Erythroblast (primary cell): Measurements from ENCODE around the gene ARHGAP8.

ENCODE experiments used
- DNase-seq, 2 experiments: peaks; one replicate each; lab custom pipeline; 2025; lab: John Stamatoyannopoulos, UW
- GATA1 ChIP-seq: IDR thresholded peaks from 2 replicates; pipeline ENCODE4 v1.6.1; 2011; ENCODE audit warnings: low read depth, mild to moderate bottlenecking, control low read depth, low read length, moderate library complexity
- POLR2A ChIP-seq: IDR thresholded peaks from 2 replicates; pipeline ENCODE4 v1.6.1; 2011; ENCODE audit warnings: mild to moderate bottlenecking, low read length

ARHGAP8 gene

DNA sequence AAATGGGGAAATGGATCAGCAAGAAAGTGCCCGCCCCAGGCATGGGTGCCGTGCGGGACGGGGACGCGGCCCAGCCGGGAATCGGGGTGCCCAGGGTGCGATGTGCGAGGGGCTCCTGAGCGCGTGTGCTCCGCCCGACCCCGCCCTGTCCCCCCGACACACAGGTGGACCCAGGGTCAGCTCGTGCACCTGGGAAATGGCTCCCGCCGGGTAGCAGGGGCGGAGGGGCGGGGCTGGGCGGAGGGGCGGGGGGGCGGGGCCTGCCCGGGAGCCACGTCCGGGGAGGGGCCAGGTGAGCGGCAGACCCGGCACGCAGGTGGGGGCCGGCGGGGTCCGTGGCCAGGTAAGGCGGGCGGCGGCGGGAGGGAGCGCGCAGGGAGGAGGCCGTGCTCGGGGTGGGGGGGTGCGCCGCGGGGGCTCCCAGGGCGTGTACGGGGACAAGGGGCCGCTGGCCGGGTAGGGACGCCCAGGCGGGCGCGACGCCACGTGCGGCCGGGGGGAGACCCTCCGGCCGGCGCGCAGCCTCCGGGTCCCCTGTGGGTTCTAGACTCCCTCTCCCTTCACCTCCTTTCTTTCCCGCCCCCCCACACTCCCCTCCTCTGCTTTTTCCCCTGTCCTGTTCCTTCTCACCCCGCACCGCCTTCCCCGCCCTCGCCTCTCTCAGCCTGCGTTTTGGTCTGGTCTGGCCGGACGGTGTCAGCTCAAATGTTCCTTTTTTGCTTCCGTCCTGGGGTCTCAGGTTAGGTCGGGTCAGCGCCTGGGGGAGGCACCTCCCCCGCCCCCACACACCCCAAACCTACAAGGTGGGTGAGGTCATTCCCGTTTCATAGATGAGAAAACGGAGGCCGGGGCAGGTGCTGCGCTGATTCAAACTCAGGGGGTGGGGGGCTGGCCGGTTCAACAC is at the start of gene ARHGAP8:
ARHGAP8 (plus strand) TSS at position 291 of the 904 bp plus-strand sequence. CDS start 33,953 bp downstream, outside the sequence.
- DNase-seq = no peak
- TF ChIP-seq POLR2A (no peak), GATA1 (no peak)

GRCh38 chr22:44703255-44703870 is 49.0 kb upstream of the ARHGAP8 start:
- no peak for DNase-seq
- TF ChIP-seq POLR2A (no peak), GATA1 (no peak)

GRCh38 chr22:44704159-44705021 is 48.0 kb upstream of the ARHGAP8 start:
- TF ChIP-seq POLR2A (no peak), GATA1 (no peak)
- no peak for DNase-seq

DNA sequence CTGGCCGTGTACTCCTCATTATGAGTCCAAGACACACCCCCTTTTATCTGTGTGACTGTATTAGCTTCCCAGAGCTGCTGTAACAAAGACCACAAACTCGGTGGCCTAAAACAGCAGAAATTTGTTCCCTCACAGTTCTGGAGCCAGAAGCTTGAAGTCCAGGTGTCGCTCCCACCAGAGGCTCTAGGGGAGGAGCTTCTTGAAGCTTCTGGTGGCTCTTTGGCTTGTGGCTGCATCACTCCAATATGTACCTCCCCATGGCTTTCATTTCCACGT is 47.4 kb upstream of the ARHGAP8 start:
- TF ChIP-seq GATA1 (no peak), POLR2A (no peak)
- no peak for DNase-seq

DNA sequence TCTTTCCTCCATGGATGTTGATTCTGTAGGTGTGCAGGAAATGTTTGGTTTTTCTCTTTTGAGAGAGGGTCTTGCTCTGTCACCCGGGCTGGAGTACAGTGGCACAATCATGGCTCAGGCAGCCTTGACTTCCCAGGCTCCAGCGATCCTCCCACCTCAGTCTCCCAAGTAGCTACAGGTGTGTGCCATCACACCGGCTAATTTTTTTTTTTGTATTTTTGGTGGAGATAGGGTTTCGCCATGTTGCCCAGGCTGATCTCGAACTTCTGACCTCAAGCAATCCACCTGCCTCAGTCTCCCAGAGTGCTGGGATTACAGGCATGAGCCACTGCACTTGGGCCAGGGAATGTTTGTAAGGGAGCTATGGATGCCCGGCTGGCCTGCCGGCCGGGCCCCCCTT is 45.9 kb upstream of the ARHGAP8 start:
- no peak for DNase-seq
- TF ChIP-seq POLR2A (no peak), GATA1 (no peak)

DNA sequence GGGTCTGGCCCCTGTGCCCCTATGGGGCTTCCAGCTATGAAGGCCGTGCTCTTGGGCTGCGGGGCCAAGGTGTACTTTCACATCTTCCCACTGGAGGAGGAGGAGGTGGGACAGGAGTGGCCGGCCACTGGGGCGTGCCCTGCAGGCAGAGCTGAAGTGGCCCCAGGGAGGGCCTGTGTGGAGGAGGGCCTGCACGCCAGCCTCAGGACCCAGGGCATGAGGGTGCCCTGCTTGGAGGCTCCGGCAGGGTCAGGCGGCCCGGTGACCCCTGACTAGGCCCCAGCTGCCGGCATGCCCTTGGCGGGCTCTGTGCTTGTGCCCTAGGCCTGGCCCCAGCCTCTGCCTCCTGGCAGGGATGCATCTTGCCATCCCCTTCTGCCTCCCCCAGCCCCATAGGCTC is 45.2 kb upstream of the ARHGAP8 start:
- DNase-seq = no peak
- TF ChIP-seq POLR2A (no peak), GATA1 (no peak)

GRCh38 chr22:44707752-44708151 is 44.6 kb upstream of the ARHGAP8 start:
- no peak for DNase-seq
- no peak for TF ChIP-seq POLR2A
- no peak for TF ChIP-seq GATA1

DNA sequence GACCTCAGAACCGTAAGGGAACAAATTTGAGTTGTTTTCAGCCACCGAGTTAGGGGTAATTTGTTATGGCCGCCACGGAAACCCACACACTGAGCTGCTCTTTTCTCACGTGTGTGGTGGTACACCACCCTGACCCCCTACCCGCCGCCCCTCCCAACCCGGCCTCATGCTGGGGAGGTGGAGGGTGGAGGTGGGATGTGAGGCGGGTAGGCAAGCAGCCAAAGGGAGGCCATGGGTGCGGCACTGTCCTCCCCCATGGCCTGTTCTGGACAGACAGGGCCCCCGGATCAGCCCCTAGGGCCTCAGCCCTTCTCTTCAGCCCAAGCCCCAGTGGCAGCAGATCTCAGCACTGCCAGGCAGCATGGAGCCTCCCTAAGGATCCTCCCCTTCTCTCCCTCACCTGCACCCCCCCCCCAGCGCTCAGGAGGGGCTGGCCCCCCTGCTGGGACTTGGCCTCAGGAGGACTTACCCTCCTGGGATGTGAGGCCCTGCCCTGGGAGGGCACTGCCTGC is 42.4 kb upstream of the ARHGAP8 start:
- DNase-seq = no peak
- TF ChIP-seq POLR2A (no peak), GATA1 (no peak)

DNA sequence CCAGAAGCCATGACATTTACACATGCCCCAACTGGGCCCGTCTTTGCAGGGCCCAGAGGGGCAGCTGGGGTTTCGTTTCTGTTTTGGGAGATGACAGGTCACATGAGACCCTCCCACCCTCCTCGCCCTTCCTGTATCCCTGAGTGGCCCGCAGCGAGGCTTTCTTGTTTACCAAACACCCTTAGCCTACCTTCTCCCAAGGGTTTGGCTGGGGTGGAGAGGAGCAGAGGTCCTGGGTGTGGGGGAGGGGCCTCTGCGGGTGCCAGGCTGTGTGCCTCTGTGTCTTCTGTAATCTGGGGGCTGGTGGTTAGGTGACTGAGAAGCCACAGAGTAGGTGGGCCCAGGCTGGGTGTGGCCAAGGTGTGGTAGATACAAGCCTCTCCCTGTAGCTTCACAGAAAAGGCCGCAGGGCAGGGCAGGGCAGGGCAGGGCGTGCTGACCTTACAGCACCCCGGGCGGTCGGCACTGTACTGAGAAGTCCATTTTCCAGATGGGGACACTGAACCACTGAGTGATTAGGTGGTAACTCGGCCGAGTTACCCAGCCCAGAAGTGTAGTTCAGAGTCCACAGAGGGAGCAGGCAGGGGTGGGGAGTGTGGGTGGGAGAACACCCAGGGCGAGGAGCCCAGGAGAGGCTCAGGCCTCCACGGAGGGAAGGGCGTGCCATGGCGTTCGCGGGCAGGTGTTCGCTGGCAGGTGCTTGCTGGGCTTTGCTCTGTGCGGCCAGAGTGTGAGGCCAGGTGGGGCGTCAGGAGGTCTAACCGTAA is 41.7 kb upstream of the ARHGAP8 start:
- peak; percentile 28 to 35 for DNase-seq
- TF ChIP-seq GATA1 (no peak), POLR2A (no peak)

GRCh38 chr22:44711241-44711560 is 41.2 kb upstream of the ARHGAP8 start:
- TF ChIP-seq GATA1 (no peak), POLR2A (no peak)
- DNase-seq = no peak

DNA sequence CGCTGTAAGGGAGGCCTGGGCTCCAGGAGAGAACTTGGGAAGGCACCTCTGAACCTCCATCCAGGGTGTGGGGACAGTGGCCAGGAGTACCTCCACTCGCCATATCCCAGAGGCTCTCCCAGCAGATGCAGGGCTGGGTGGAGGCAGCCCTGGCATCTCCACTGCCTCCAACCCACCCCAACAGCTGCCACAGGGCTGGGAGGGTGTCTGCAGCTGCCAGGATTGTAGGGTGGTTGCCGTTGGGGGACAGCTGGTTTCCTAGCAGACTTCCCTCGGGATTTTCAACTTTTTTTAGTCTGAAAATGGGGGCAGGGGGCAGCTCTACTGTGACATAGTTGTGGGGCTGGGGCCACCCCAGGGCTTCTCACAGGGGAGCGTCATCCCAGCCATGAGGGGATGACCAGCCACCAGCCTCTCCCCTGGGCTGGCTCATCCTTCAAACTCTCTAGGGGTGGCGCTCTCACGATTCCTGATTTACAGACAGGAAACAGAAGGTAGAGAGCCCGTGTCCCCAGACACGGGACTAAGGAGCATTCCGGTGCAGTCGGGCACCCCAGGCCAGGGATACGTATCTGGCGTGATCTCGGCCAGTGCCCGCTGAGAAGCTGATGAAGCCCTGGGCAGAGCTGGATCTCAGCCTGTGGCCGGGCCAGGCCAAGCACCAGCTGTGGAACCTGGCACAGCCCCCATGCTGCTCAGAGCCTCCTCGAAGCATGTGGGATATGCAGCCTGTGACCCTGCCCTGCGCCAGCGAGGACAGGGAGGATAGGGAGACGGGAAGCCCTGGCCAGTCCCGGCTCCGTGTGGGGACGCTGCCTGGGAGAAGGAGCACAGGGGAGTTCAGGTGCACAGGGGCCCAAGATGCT is 40.5 kb upstream of the ARHGAP8 start:
- no peak for DNase-seq
- TF ChIP-seq POLR2A (no peak), GATA1 (no peak)

DNA sequence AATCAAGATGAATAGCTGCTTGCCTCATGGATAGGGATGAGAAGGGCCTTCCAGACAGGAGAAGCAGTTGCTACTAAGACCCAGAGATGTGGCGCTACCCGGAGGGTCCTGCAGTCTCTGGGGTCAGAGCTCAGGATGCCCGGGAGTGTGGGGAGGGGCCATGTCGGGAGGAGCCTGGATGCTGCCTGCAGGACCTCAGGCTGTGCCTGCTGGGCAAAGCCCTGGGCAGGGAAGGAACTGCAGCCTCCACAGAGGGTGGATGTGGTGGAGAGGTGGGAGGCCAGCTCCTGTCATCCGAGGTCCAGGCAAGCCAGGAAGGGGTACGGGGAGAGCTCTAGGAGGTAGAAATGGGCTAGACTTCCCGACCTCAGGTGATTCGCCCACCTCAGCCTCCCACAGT is 39.4 kb upstream of the ARHGAP8 start:
- TF ChIP-seq GATA1 (no peak), POLR2A (no peak)
- no peak for DNase-seq
